Suprapubic skin (tissue), 3 donors: ENCODE data around the gene PCK2.

Experiments used
- CTCF ChIP-seq, 2 donors: fragments of 200-600 bp in 1 of 2; fragments of 450-650 bp in 1 of 2; sonication (generic) in 1 of 2; IDR thresholded peaks; one replicate each; pipeline ENCODE4 v1.5.1; 2016 to 2019; ENCODE audit warnings: antibody characterized with exemption in 2 of 2, mild to moderate bottlenecking in 1 of 2, moderate library complexity in 1 of 2
- POLR2AphosphoS5 ChIP-seq, 3 donors: sonication (generic); formaldehyde crosslinking; IDR thresholded peaks; one replicate each; pipeline ENCODE4 v1.6.1; 2017; ENCODE audit warnings: antibody characterized with exemption in 3 of 3

- TF ChIP-seq CTCF (IDR thresholded peaks at IDR 0.05): no peak
- TF ChIP-seq POLR2AphosphoS5 (IDR thresholded peaks at IDR 0.05): no peak
Observed at GRCh38 chr14:24130380-24130716, 36.2 kb downstream of the PCK2 start, which contains the start of gene FITM1.
